ENCODE results near the gene PNMA1.

DNA sequence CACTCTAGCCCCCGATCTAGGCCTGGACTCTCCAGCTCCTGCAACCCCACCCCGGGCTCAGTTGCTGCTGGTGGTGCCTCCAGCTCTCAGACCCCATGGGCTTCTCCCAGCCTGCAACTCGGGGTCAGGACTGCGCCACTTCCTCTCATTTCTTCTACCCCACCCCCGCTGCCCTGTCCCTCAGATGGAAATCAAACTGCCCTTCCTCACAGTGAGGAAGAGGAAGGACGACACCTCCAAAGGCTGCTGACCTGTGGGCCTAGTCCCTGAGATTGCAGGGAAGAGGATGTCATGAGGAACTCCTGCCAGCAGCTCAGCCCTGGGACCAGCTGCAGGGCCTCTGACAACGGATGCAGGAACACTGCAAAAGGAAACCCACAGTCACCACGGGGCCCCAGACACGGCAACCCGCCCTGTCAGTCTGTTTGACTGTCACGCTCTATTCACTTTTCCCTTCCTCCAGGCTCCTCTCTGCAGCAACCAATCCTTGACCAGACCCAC is 29.3 kb upstream of the PNMA1 start:
- TF ChIP-seq POLR2A (IDR thresholded peaks at IDR 0.05): no peak
- TF ChIP-seq, protein P1, sequence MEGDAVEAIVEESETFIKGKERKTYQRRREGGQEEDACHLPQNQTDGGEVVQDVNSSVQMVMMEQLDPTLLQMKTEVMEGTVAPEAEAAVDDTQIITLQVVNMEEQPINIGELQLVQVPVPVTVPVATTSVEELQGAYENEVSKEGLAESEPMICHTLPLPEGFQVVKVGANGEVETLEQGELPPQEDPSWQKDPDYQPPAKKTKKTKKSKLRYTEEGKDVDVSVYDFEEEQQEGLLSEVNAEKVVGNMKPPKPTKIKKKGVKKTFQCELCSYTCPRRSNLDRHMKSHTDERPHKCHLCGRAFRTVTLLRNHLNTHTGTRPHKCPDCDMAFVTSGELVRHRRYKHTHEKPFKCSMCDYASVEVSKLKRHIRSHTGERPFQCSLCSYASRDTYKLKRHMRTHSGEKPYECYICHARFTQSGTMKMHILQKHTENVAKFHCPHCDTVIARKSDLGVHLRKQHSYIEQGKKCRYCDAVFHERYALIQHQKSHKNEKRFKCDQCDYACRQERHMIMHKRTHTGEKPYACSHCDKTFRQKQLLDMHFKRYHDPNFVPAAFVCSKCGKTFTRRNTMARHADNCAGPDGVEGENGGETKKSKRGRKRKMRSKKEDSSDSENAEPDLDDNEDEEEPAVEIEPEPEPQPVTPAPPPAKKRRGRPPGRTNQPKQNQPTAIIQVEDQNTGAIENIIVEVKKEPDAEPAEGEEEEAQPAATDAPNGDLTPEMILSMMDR (IDR thresholded peaks at IDR 0.05): no peak

Measured in right lobe of liver (tissue), 4 donors.